Stimulated activated CD4-positive, alpha-beta T cell treated with anti-CD3 and anti-CD28 coated beads, Interleukin-2, amount 100 ng/mL, for 24 hours (primary cell): ENCODE data around the gene NUF2.
"Not testable (repeated sequence)": the region's sequence is repeated elsewhere in the genome, so short reads cannot be mapped to it uniquely, and the experiment has no call there.

ENCODE experiments used
- DNase-seq, 2 donors: peaks; one replicate each; pipeline ENCODE4 v3.0.0-alpha.2; 2020

NUF2 gene

GRCh38 chr1:163337631-163338030 lies 15.9 kb downstream of the NUF2 start:
- no peak for DNase-seq

GRCh38 chr1:163346326-163346870 lies 24.6 kb downstream of the NUF2 start:
- DNase-seq = no peak

- no peak for DNase-seq
These were observed 25.4 kb downstream of the NUF2 start for GRCh38 chr1:163347106-163347505.

- no peak for DNase-seq
These were observed 30.2 kb downstream of the NUF2 start for GRCh38 chr1:163351912-163352311.

- no peak for DNase-seq
These were observed 35.6 kb downstream of the NUF2 start for GRCh38 chr1:163357378-163357777.

GRCh38 chr1:163358172-163358571 lies 36.4 kb downstream of the NUF2 start:
- not testable (repeated sequence) for DNase-seq

GRCh38 chr1:163361123-163361934 lies 39.6 kb downstream of the NUF2 start:
- DNase-seq = no peak

GRCh38 chr1:163365186-163365585 lies 43.4 kb downstream of the NUF2 start:
- DNase-seq = no peak

GRCh38 chr1:163366555-163366954 lies 44.8 kb downstream of the NUF2 start:
- no peak for DNase-seq

- DNase-seq = no peak
These were observed 46.0 kb downstream of the NUF2 start for GRCh38 chr1:163367721-163368120.

GRCh38 chr1:163372576-163372975 lies 50.8 kb downstream of the NUF2 start:
- DNase-seq = no peak

- DNase-seq = no peak
These were observed 56.8 kb downstream of the NUF2 start for GRCh38 chr1:163378554-163378953.

- no peak for DNase-seq
These were observed 58.0 kb downstream of the NUF2 start for GRCh38 chr1:163379801-163380200.

- no peak for DNase-seq
These were observed 59.9 kb downstream of the NUF2 start for GRCh38 chr1:163381487-163382184.

- DNase-seq = no peak
These were observed 60.6 kb downstream of the NUF2 start for GRCh38 chr1:163382395-163382794.

- DNase-seq = no peak
These were observed 65.4 kb downstream of the NUF2 start for GRCh38 chr1:163387146-163387545.

- DNase-seq = no peak
These were observed 67.2 kb downstream of the NUF2 start for GRCh38 chr1:163388970-163389369.

GRCh38 chr1:163395790-163396189 lies 74.0 kb downstream of the NUF2 start:
- no peak for DNase-seq

- no peak for DNase-seq
These were observed 75.9 kb downstream of the NUF2 start for GRCh38 chr1:163397451-163398200.

- DNase-seq = no peak
These were observed 77.2 kb downstream of the NUF2 start for GRCh38 chr1:163399001-163399400.

- no peak for DNase-seq
These were observed 78.3 kb downstream of the NUF2 start for GRCh38 chr1:163399976-163400601.

- DNase-seq = no peak
These were observed 79.5 kb downstream of the NUF2 start for GRCh38 chr1:163401211-163401610.
